Body of pancreas (tissue), 4 donors: Measurements from ENCODE around the gene GRK3. TPM values are rescaled to one million over a fixed set of nuclear protein-coding genes. Genes with fewer than 3 reads are reported as not detected.

ENCODE experiments used
- ATAC-seq: fragments of 150-250 bp; one replicate; pipeline ENCODE4 v1.9.1; 2016
- DNase-seq, 4 donors: peaks; one replicate each; pipeline ENCODE4 v3.0.0-alpha.2; 2019
- H3K27ac ChIP-seq, 4 donors: fragments of 200-600 bp; sonication (generic); 1 replicate in 3 of 4; 2 replicates in 1 of 4; pipeline versions ENCODE4 v1.5.1 to v1.6.1; 2016 to 2019; ENCODE audit warnings: mild to moderate bottlenecking in 1 of 4, mixed read lengths in 1 of 4, moderate library complexity in 1 of 4
- H3K27me3 ChIP-seq, 2 donors: fragments of 200-600 bp; sonication (generic); one replicate each; pipeline ENCODE4 v1.6.0; 2016; ENCODE audit warnings: mild to moderate bottlenecking in 1 of 2
- H3K36me3 ChIP-seq, 2 donors: fragments of 200-600 bp; sonication (generic); replicated peaks in 1 of 2; 2 replicates each; pipeline ENCODE4 v1.5.1; 2016; ENCODE audit warnings: low read depth in 2 of 2; ENCODE audit not compliant: insufficient read depth in 1 of 2
- H3K4me1 ChIP-seq: fragments of 200-600 bp; sonication (generic); one replicate; pipeline ENCODE4 v1.6.0; 2016
- H3K4me3 ChIP-seq, 2 donors: fragments of 200-600 bp; sonication (generic); 1 replicate in 1 of 2; 2 replicates in 1 of 2; pipeline ENCODE4 v1.5.1; 2016 to 2019
- H3K9me3 ChIP-seq, 3 donors: fragments of 200-600 bp; sonication (generic); 1 replicate in 2 of 3; 2 replicates in 1 of 3; pipeline ENCODE4 v1.5.1; 2016
- CTCF ChIP-seq, 7 experiments: fragments of 450-650 bp in 4 of 7; fragments of 200-600 bp in 3 of 7; sonication (generic) in 3 of 7; IDR thresholded peaks; one replicate each; pipeline ENCODE4 v1.5.1; 2016 to 2019; ENCODE audit warnings: antibody characterized with exemption in 7 of 7
- POLR2A ChIP-seq, 3 donors: fragments of 450-650 bp; IDR thresholded peaks; one replicate each; pipeline ENCODE4 v1.6.1; 2016; ENCODE audit warnings: antibody characterized with exemption in 3 of 3, mild to moderate bottlenecking in 2 of 3
- WGBS, 2 donors: methylation state at CpG; one replicate each; pipeline ENCODE4 v1.1.5; 2017; 5-methylcytosine and 5-hydroxymethylcytosine counted together
- intact Hi-C: fragments of 100-400 bp; cut with DNase I; formaldehyde crosslinking; loops from one replicate; pipeline ENCODE4 v1.15.1; 2023
- total RNA-seq, 2 donors: library from RNA; depleted of rRNA; stranded (reverse); fragments of >200 nt; gene quantifications; one replicate each; pipeline ENCODE4 v1.1.0, GENCODE V29; 2016

GRK3 gene
- total RNA-seq, 2 donors from 2014 or later, result 10.4 to 10.9 TPM

GRCh38 chr22:25729016-25729995, 164.8 kb downstream of the GRK3 start:
- peak; percentile 50 for ATAC-seq
- peak overlapping the region in 1 of 4 donors; percentile 8 for H3K27ac ChIP-seq
- no peak for DNase-seq

GRCh38 chr22:25735650-25736049, 171.2 kb downstream of the GRK3 start:
- Histone ChIP-seq H3K4me3 (no peak overlapping the region), H3K27me3 (no peaks in the 10 kb centered on the region), H3K4me1 (no peaks in the 10 kb centered on the region), H3K27ac (no peak overlapping the region), H3K36me3 (no peaks in the 10 kb centered on the region), H3K9me3 (no peaks in the 10 kb centered on the region)
- no peak for ATAC-seq
- WGBS, 2 donors, result 41 to 59% methylated on average over 2 of the region's 2 CpGs
- TF ChIP-seq POLR2A (IDR thresholded peaks at IDR 0.05) (no peak), CTCF (IDR thresholded peaks at IDR 0.05) (no peak)
- intact Hi-C loops, result no loop called here
- DNase-seq, result no peak

More at GRCh38 chr22:25729016-25729995, 164.8 kb downstream of the GRK3 start:
- WGBS, 2 donors, result 39 to 49% methylated on average over 17 to 19 of the region's 19 CpGs
- TF ChIP-seq CTCF (IDR thresholded peaks at IDR 0.05), result no peak
- no peak for TF ChIP-seq POLR2A (IDR thresholded peaks at IDR 0.05)
- no peaks in the 10 kb centered on the region for H3K9me3 ChIP-seq
- H3K4me1 ChIP-seq, result no peaks in the 10 kb centered on the region
- H3K36me3 ChIP-seq, result no peaks in the 10 kb centered on the region
- intact Hi-C loops, result no loop called here
- no peak overlapping the region for H3K4me3 ChIP-seq
- no peaks in the 10 kb centered on the region for H3K27me3 ChIP-seq

GRCh38 chr22:25736378-25737011, 172.0 kb downstream of the GRK3 start:
- no peaks in the 10 kb centered on the region for H3K4me1 ChIP-seq
- H3K4me3 ChIP-seq, result no peak overlapping the region
- no peak overlapping the region for H3K27ac ChIP-seq
- WGBS, 2 donors, result 62 to 85% methylated on average over 9 of the region's 9 CpGs
- ATAC-seq (no peak), DNase-seq (no peak)
- no peaks in the 10 kb centered on the region for H3K36me3 ChIP-seq
- TF ChIP-seq CTCF (IDR thresholded peaks at IDR 0.05) (no peak), POLR2A (IDR thresholded peaks at IDR 0.05) (no peak)
- H3K27me3 ChIP-seq, result no peaks in the 10 kb centered on the region
- intact Hi-C loops, result no loop called here
- no peaks in the 10 kb centered on the region for H3K9me3 ChIP-seq

GRCh38 chr22:25739659-25740344, 175.3 kb downstream of the GRK3 start:
- no peaks in the 10 kb centered on the region for H3K9me3 ChIP-seq
- ATAC-seq, result no peak
- intact Hi-C loops, result no loop called here
- H3K27ac ChIP-seq, result no peak overlapping the region
- WGBS, 2 donors, result 70 to 84% methylated on average over 11 of the region's 11 CpGs
- no peaks in the 10 kb centered on the region for H3K4me1 ChIP-seq
- H3K4me3 ChIP-seq, result no peak overlapping the region
- DNase-seq, result no peak
- TF ChIP-seq POLR2A (IDR thresholded peaks at IDR 0.05) (no peak), CTCF (IDR thresholded peaks at IDR 0.05) (no peak)
- H3K36me3 ChIP-seq, result no peaks in the 10 kb centered on the region
- no peaks in the 10 kb centered on the region for H3K27me3 ChIP-seq
